GM12878 (cell line): ENCODE measurements around the gene EPN3. TPM values are rescaled to one million over a fixed set of nuclear protein-coding genes. Genes with fewer than 3 reads are reported as not detected.

Source experiments
- ATAC-seq: fragments of 200-7000 bp; cut with Tn5 transposase; 3 replicates; pipeline ENCODE4 v1.9.1; 2020; ENCODE audit warnings: mild to moderate bottlenecking, moderate library complexity
- BruUV-seq: library from RNA; stranded (reverse); fragments of 400-500 nt; replicated peaks from 2 replicates; lab custom pipeline; 2021; lab: Mats Ljungman, UMichigan
- CTCF ChIA-PET: fragments of 300-600 bp; sonication (Branson Sonifier 250); formaldehyde crosslinking; extraction: SDS; loops from one replicate; lab custom pipeline; 2021; ENCODE audit warnings: inconsistent platforms; lab: Yijun Ruan, JAX
- POLR2A ChIA-PET: fragments of 350-600 bp; formaldehyde crosslinking; extraction: SDS; loops from one replicate; lab custom pipeline; 2021; ENCODE audit warnings: inconsistent platforms; lab: Charles Lee
- RAD21 ChIA-PET: fragments of 300-600 bp; sonication (Branson Sonifier 250); formaldehyde crosslinking; loops from one replicate; lab custom pipeline; 2023; ENCODE audit warnings: antibody characterized with exemption; ENCODE audit not compliant: unreplicated experiment; lab: Charles Lee
- SMC1A ChIA-PET: fragments of 300-600 bp; sonication (Branson Sonifier 250); formaldehyde crosslinking; loops from one replicate; lab custom pipeline; 2023; ENCODE audit not compliant: unreplicated experiment, uncharacterized antibody; lab: Charles Lee
- DNase-seq: peaks from one replicate; pipeline ENCODE4 v3.0.0-alpha.2; 2011; ENCODE audit warnings: low read depth, low spot score
- FAIRE-seq: peaks from 3 replicates; lab custom pipeline; 2011; peaks lifted over from hg19 to GRCh38; lab: Jason Lieb, UNC
- H2AFZ ChIP-seq: 2 replicates; pipeline ENCODE4 v1.6.0; 2011; ENCODE audit warnings: low read depth, low read length, control low read depth; ENCODE audit not compliant: control insufficient read depth
- H3K27ac ChIP-seq: 2 replicates; pipeline ENCODE4 v1.5.1; 2011; ENCODE audit warnings: control low read depth; ENCODE audit not compliant: control insufficient read depth, insufficient read depth
- H3K27me3 ChIP-seq, 2 experiments: replicated peaks in 1 of 2; 2 replicates each; pipeline versions ENCODE4 v1.6.0 to v1.6.1; 2011; ENCODE audit warnings: low read length in 1 of 2; ENCODE audit not compliant: control insufficient read depth in 2 of 2, insufficient read depth in 2 of 2
- H3K36me3 ChIP-seq, 2 experiments: 2 replicates each; pipeline ENCODE4 v1.5.1; 2011; ENCODE audit warnings: low read length in 1 of 2; ENCODE audit not compliant: control insufficient read depth in 2 of 2, insufficient read depth in 2 of 2
- H3K4me1 ChIP-seq: 2 replicates; pipeline ENCODE4 v1.6.1; 2011; ENCODE audit warnings: mild to moderate bottlenecking, low read length, moderate library complexity, mixed read lengths; ENCODE audit not compliant: control insufficient read depth, insufficient read depth
- H3K4me2 ChIP-seq: 2 replicates; pipeline ENCODE4 v1.6.0; 2011; ENCODE audit warnings: control low read depth; ENCODE audit not compliant: control insufficient read depth, insufficient read depth
- H3K4me3 ChIP-seq: fragments of 200-600 bp; sonication (generic); 2 replicates; pipeline ENCODE4 v1.5.1; 2016
- H3K79me2 ChIP-seq: 2 replicates; pipeline ENCODE4 v1.6.0; 2011; ENCODE audit warnings: low read length; ENCODE audit not compliant: control insufficient read depth, insufficient read depth
- H3K9ac ChIP-seq: 2 replicates; pipeline ENCODE4 v1.8.0; 2011; ENCODE audit warnings: low read length, control low read depth, mixed read lengths; ENCODE audit not compliant: control insufficient read depth, insufficient read depth
- H3K9me3 ChIP-seq: replicated peaks from 3 replicates; pipeline ENCODE4 v1.5.1; 2011; ENCODE audit warnings: mild to moderate bottlenecking, low read length; ENCODE audit not compliant: control insufficient read depth, insufficient read depth
- H4K20me1 ChIP-seq: 2 replicates; pipeline ENCODE4 v1.6.0; 2011; ENCODE audit not compliant: control insufficient read depth, insufficient read depth
- CTCF ChIP-seq, 3 experiments: IDR thresholded peaks in 2 of 3; conservative IDR thresholded peaks in 1 of 3; 2 replicates each; pipeline ENCODE4 v1.5.1; 2011; ENCODE audit warnings: low read depth in 3 of 3, low read length in 3 of 3, mild to moderate bottlenecking in 3 of 3, control low read depth in 2 of 3, moderate library complexity in 2 of 3, inconsistent platforms in 1 of 3, mixed read lengths in 1 of 3; ENCODE audit not compliant: control insufficient read depth in 2 of 3, insufficient read depth in 1 of 3; ENCODE audit errors: extremely low read depth in 1 of 3
- EGR1 ChIP-seq, 2 experiments: IDR thresholded peaks; 1 replicate in 1 of 2; 2 replicates in 1 of 2; pipeline ENCODE4 v1.6.1; 2011 to 2012; ENCODE audit warnings: low read depth in 2 of 2, low read length in 2 of 2, borderline replicate concordance in 1 of 2, mild to moderate bottlenecking in 1 of 2, moderate library complexity in 1 of 2
- GABPA ChIP-seq: IDR thresholded peaks from 2 replicates; pipeline ENCODE4 v1.6.1; 2014; ENCODE audit warnings: antibody characterized with exemption, low read depth, mild to moderate bottlenecking, inconsistent platforms
- NRF1 ChIP-seq: conservative IDR thresholded peaks from 2 replicates; pipeline ENCODE4 v1.6.1; 2011; ENCODE audit warnings: mild to moderate bottlenecking, low read depth, low read length, improper control_type of control experiment
- SMAD5 ChIP-seq: IDR thresholded peaks from 2 replicates; pipeline ENCODE4 v1.6.1; 2016; ENCODE audit warnings: antibody characterized with exemption, low read depth
- ZNF217 ChIP-seq: fragments of 450-650 bp; IDR thresholded peaks from 2 replicates; pipeline ENCODE4 v1.6.1; 2017; ENCODE audit warnings: antibody characterized with exemption, mild to moderate bottlenecking
- WGBS: methylation state at CpG from one replicate; pipeline ENCODE4 v1.1.6; 2016; ENCODE audit warnings: low lambda C conversion rate; ENCODE audit not compliant: insufficient replicate concordance, insufficient coverage; ENCODE audit errors: missing lambda C conversion rate; 5-methylcytosine and 5-hydroxymethylcytosine counted together
- in situ Hi-C: fragments of 300-500 bp; cut with MboI; formaldehyde crosslinking; loops from 9 replicates; pipeline ENCODE4 v1.14.3; 2018; ENCODE audit warnings: mixed read lengths
- intact Hi-C: fragments of 100-400 bp; cut with micrococcal nuclease; formaldehyde crosslinking; loops from one replicate; pipeline ENCODE4 v1.14.2; 2022; ENCODE audit not compliant: unreplicated experiment
- polyA plus RNA-seq, 11 experiments: library from polyadenylated mRNA; depleted of rRNA in 4 of 11; unstranded in 6 of 11; stranded (reverse) in 5 of 11; fragments of >200 nt; fragmentation: Nextera tagmentation in 4 of 11; fragmentation: Illumina TruSeq in 1 of 11; extraction: Ambion mirVana in 4 of 11; extraction: Trizol in 1 of 11; gene quantifications; 1 replicate in 1 of 11; 2 replicates in 10 of 11; pipeline versions ENCODE4 v1.2.1 to v1.2.3, GENCODE V29; 2011 to 2016; ENCODE audit warnings: inconsistent platforms in 2 of 11, missing spikeins in 2 of 11, low read depth in 1 of 11
- total RNA-seq, 4 experiments: library from RNA; depleted of rRNA in 3 of 4; stranded (reverse); fragments of >200 nt in 3 of 4; fragmentation: Illumina TruSeq in 1 of 4; extraction: Trizol in 1 of 4; gene quantifications; 2 replicates each; pipeline versions ENCODE4 v1.2.1 to v1.2.3, GENCODE V29; 2013 to 2021
- TF ChIP-seq, protein P1 (sequence below): fragments of 450-650 bp; formaldehyde crosslinking; IDR thresholded peaks from 2 replicates; pipeline ENCODE4 v1.4.0; 2020; ENCODE audit warnings: mild to moderate bottlenecking, moderate library complexity

The EPN3 gene
- total and polyA plus RNA-seq, 10 of the 15 experiments (the other 5 are each of a cell fraction or from before 2014, with no cell fraction given), result 0.04 to 0.07 TPM; not detected in 8

- TF ChIP-seq CTCF (IDR thresholded peaks at IDR 0.05 in 2 of 3, conservative IDR thresholded peaks at IDR 0.05 in 1 of 3; ENCODE audit: control insufficient read depth in 2 of 3, extremely low read depth in 1 of 3, insufficient read depth in 1 of 3, low read depth in 3 of 3, low read length in 3 of 3) (no peak), GABPA (no peak), ZNF217 (no peak), SMAD5 (no peak)
These were observed 26.9 kb upstream of the EPN3 start (continued) for GRCh38 chr17:50505591-50506130.

GRCh38 chr17:50506298-50506697, 26.2 kb upstream of the EPN3 start:
- in situ Hi-C loops, result no loop called here
- CTCF ChIA-PET, result interaction anchor here (0.6 to 1.0 kb wide), 2 partner anchors 23 to 709 kb away, joined by 3 to 4 read pairs; no protein-coding TSS in a partner anchor
- H3K9me3 ChIP-seq, result no peaks in the 10 kb centered on the region
- no peak overlapping the region for H3K4me2 ChIP-seq
- TF ChIP-seq EGR1 (IDR thresholded peaks at IDR 0.05; ENCODE audit: borderline replicate concordance in 1 of 2, low read depth in 2 of 2, low read length in 2 of 2), result no peak
- TF ChIP-seq NRF1, result no peak
- TF ChIP-seq, protein P1, sequence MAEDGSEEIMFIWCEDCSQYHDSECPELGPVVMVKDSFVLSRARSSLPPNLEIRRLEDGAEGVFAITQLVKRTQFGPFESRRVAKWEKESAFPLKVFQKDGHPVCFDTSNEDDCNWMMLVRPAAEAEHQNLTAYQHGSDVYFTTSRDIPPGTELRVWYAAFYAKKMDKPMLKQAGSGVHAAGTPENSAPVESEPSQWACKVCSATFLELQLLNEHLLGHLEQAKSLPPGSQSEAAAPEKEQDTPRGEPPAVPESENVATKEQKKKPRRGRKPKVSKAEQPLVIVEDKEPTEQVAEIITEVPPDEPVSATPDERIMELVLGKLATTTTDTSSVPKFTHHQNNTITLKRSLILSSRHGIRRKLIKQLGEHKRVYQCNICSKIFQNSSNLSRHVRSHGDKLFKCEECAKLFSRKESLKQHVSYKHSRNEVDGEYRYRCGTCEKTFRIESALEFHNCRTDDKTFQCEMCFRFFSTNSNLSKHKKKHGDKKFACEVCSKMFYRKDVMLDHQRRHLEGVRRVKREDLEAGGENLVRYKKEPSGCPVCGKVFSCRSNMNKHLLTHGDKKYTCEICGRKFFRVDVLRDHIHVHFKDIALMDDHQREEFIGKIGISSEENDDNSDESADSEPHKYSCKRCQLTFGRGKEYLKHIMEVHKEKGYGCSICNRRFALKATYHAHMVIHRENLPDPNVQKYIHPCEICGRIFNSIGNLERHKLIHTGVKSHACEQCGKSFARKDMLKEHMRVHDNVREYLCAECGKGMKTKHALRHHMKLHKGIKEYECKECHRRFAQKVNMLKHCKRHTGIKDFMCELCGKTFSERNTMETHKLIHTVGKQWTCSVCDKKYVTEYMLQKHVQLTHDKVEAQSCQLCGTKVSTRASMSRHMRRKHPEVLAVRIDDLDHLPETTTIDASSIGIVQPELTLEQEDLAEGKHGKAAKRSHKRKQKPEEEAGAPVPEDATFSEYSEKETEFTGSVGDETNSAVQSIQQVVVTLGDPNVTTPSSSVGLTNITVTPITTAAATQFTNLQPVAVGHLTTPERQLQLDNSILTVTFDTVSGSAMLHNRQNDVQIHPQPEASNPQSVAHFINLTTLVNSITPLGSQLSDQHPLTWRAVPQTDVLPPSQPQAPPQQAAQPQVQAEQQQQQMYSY (CRISPR knock-in tag), result no peak
- TF ChIP-seq, all 136 proteins: peak for 0
- H2AFZ ChIP-seq, result no peak overlapping the region
- WGBS, result 45% methylated on average over 7 of the region's 7 CpGs
- H3K9ac ChIP-seq, result no peak overlapping the region
- H3K27me3 ChIP-seq, result no peaks in the 10 kb centered on the region
- RAD21 ChIA-PET, result no interaction called here
- peaks cover 3% of the 10 kb centered on the region; the same call in 1 of the 2 replicates for H3K79me2 ChIP-seq
- H4K20me1 ChIP-seq, result no peaks in the 10 kb centered on the region
- H3K27ac ChIP-seq, result no peak overlapping the region
- BruUV-seq, result no TSS peak
- POLR2A ChIA-PET, result interaction anchor here (0.5 kb wide), 1 partner anchor 242 kb away, joined by 3 read pairs; no protein-coding TSS in a partner anchor
- peaks cover 17% of the 10 kb centered on the region for H3K4me1 ChIP-seq
- DNase-seq, result no peak
- intact Hi-C loops, result no loop called here
- no peak for FAIRE-seq
- SMC1A ChIA-PET, result interaction anchor here (0.7 to 1.9 kb wide), 4 partner anchors 9 to 29 kb away, joined by 3 to 5 read pairs (median 4); partner anchors contain the start of gene RSAD1
- ATAC-seq, result no peak
- no peaks in the 10 kb centered on the region for H3K36me3 ChIP-seq
- H3K4me3 ChIP-seq, result no peak overlapping the region
